Measurements from ENCODE around the gene HSP90AA1.

DNA sequence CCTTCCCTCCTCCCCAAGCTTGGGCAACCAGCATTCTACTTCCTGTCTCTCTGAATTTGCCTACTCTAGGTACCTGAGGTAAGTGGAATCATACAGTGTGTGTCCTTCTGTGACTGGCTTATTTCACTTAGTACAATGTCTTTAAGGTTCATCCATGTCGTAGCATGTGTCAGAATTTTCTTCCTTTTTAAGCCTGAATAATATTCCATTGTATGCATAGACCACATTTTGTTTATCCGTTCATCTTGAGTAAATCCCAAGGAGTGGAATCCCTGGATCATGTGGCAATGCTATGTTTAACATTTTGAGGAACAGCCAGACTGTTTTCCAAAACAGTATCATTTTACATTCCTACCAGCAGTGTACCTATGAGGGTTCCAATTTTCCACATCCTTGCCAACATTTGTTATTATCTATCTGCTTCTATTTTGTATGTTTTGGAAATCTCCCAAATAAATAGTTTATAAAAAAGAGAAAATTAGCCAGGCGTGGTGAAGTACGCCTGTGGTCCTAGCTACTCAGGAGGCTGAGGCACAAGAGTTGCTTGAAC, 12.4 kb downstream of the HSP90AA1 start:
- TF ChIP-seq EZH2 (IDR thresholded peaks at IDR 0.05; ENCODE audit: insufficient read depth, poor library complexity, severe bottlenecking) (no peak), EZH2phosphoT487 (IDR thresholded peaks at IDR 0.05; ENCODE audit: insufficient read depth, low read depth) (no peak)

Measured in GM23248 (cell line).